ENCODE measurements around the gene STIMATE.

Gene STIMATE

DNA sequence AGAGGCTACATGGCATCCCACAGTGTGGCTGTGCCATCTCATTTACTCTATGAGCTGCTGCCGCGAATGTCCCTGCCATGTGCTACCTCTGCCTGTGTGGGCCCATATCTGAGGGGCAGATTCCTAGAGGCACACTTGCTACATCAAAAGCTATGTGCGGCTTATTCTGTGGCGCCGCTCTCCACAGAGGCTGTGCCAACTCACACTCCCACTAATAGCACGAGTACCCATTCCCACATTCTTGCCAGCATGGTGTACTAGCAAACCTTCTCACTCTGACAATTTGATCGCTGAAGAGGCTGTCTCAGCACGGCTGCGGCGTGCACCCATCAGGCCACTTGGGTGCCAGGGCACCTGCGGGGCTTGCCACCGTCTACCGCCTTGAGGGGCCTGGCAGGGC, 31.4 kb downstream of the STIMATE start:
- no peak for DNase-seq (ENCODE audit: low read depth)
- Histone ChIP-seq H3K4me1 (ENCODE audit: control insufficient read depth, insufficient read depth, low read length) (no peaks in the 10 kb centered on the region), H3K4me3 (ENCODE audit: low read length) (no peak overlapping the region), H3K9me3 (ENCODE audit: control insufficient read depth, low read length) (no peaks in the 10 kb centered on the region), H3K9ac (ENCODE audit: low read length) (no peak overlapping the region), H3K27me3 (replicated peaks; ENCODE audit: control insufficient read depth, insufficient read depth, low read length) (no peaks in the 10 kb centered on the region), H3K36me3 (ENCODE audit: control insufficient read depth, insufficient read depth, low read length, severe bottlenecking) (no peaks in the 10 kb centered on the region)

DNA sequence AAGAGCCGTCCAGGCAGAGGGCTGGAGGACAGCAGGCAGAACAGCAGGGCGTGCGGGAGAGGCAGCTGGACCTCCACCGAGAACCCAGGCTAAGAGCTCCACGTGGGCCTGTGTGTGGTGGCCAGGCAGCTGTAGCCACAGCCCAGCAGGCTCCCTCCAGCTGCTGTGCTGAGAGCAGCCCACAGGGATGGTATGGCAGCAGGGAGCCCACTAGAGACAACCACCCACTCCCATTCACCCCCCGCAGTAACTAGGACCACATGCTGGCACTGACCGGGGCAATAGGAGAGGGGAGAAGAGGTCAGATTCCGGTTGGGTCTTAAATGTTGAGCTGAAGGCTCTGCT, 37.0 kb downstream of the STIMATE start:
- H3K9ac ChIP-seq (ENCODE audit: low read length): no peak overlapping the region
- H3K4me1 ChIP-seq (ENCODE audit: control insufficient read depth, insufficient read depth, low read length): no peaks in the 10 kb centered on the region
- no peak overlapping the region for H3K4me3 ChIP-seq (ENCODE audit: low read length)
- no peaks in the 10 kb centered on the region for H3K9me3 ChIP-seq (ENCODE audit: control insufficient read depth, low read length)
- DNase-seq (ENCODE audit: low read depth): no peak
- peaks cover 2% of the 10 kb centered on the region for H3K36me3 ChIP-seq (ENCODE audit: control insufficient read depth, insufficient read depth, low read length, severe bottlenecking)
- H3K27me3 ChIP-seq (replicated peaks; ENCODE audit: control insufficient read depth, insufficient read depth, low read length): no peaks in the 10 kb centered on the region

DNA sequence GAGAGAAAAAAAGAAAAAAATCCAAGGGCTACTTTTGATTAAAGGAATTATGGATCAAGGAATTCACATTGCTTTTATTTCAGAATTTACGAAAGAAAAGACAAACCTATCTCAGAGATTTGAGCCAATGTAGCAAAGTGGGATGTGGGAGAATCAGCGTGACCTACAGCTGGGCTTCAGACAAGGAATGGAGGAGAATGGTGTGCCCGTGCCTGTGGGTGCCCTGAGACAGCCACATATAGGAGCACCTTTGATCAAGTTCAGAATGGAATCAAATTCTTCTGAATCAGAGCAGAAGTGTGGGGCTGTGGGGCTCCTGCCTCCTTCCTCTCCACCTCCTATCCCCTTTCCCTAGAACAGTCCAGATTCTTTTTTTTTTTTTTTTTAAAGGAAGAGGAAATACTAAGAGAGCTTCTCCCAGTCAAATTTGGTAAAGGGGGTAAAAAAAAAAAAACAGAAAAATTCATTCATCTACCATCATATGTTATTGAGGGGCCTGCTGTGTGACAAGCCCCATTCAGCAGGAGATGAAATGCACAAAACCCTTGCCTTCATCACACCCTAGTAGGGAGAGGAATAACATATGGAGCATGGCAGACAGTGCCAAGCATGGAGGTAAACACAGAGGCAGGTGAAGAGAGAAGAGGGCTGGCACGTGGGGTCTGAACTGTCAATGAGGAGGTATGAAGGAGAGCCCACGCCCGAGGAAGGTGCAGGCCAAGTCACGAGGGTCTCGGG, 37.5 kb downstream of the STIMATE start:
- H3K36me3 ChIP-seq (ENCODE audit: control insufficient read depth, insufficient read depth, low read length, severe bottlenecking): peaks cover 2% of the 10 kb centered on the region
- DNase-seq (ENCODE audit: low read depth): no peak
- no peak overlapping the region for H3K4me3 ChIP-seq (ENCODE audit: low read length)
- H3K4me1 ChIP-seq (ENCODE audit: control insufficient read depth, insufficient read depth, low read length): no peaks in the 10 kb centered on the region
- H3K9ac ChIP-seq (ENCODE audit: low read length): no peak overlapping the region
- no peaks in the 10 kb centered on the region for H3K9me3 ChIP-seq (ENCODE audit: control insufficient read depth, low read length)
- H3K27me3 ChIP-seq (replicated peaks; ENCODE audit: control insufficient read depth, insufficient read depth, low read length): no peaks in the 10 kb centered on the region

DNA sequence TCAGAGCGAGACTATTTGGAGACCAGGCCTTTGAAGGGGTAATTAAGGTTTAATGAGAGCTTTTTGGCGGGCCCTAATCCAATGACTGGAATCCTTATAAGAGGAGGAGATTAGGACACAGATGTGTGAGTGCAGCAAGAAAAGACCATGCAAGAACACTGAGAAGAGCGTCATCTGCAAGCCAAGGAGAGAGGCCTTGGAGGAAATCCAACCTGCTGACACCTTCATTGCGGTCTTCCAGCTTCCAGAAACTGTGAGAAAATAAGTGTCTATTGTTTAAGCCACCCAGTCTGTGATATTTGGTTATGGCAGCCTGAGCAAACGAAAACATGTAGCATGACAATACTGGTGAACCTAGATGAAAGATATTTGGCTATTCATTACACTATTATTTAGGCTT, 39.5 kb downstream of the STIMATE start:
- Histone ChIP-seq H3K4me1 (ENCODE audit: control insufficient read depth, insufficient read depth, low read length) (no peaks in the 10 kb centered on the region), H3K4me3 (ENCODE audit: low read length) (no peak overlapping the region), H3K36me3 (ENCODE audit: control insufficient read depth, insufficient read depth, low read length, severe bottlenecking) (peaks cover 7% of the 10 kb centered on the region), H3K27me3 (replicated peaks; ENCODE audit: control insufficient read depth, insufficient read depth, low read length) (no peaks in the 10 kb centered on the region), H3K9me3 (ENCODE audit: control insufficient read depth, low read length) (no peaks in the 10 kb centered on the region), H3K9ac (ENCODE audit: low read length) (no peak overlapping the region)
- no peak for DNase-seq (ENCODE audit: low read depth)

DNA sequence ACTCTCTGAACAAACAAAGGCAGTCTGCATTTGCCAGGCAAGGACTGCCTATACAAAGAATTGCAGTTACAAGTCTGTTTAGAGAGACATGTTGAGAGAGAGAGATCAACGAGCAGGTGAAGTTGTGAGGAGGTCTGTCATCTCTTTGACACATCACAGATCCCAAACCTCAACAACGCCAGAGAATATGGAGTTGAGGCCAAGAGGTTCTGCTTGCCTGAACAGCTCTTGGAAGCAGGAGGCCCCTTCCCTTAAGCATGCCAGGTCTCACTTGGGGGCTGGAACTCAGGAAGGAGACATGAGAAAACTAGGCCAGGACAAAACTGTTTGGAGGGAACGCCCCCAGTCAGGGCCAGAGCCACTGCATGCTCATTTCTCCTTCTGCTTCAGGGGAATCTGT, 40.2 kb downstream of the STIMATE start:
- Histone ChIP-seq H3K9ac (ENCODE audit: low read length) (no peak overlapping the region), H3K27me3 (replicated peaks; ENCODE audit: control insufficient read depth, insufficient read depth, low read length) (no peaks in the 10 kb centered on the region), H3K9me3 (ENCODE audit: control insufficient read depth, low read length) (no peaks in the 10 kb centered on the region), H3K4me3 (ENCODE audit: low read length) (no peak overlapping the region), H3K4me1 (ENCODE audit: control insufficient read depth, insufficient read depth, low read length) (no peaks in the 10 kb centered on the region), H3K36me3 (ENCODE audit: control insufficient read depth, insufficient read depth, low read length, severe bottlenecking) (peaks cover 13% of the 10 kb centered on the region)
- no peak for DNase-seq (ENCODE audit: low read depth)

DNA sequence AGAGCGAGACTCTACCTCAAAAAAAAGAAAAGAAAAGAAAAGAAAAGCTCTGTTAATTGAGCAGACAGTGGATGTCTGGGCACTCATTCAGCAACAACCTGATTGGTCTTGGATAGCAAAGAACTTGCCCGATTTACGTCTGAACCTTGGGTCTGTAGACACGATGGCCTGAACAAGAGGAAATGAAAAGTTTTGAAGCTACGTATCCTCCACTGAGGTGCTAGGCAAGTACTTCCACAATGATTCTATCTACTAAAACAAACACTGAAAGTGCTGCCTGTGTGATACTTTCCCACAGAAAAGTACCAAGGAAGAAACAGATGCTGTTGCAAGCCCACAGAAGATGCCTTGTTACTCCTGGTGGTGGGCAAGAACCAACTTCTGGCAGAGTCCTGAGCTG, 40.7 kb downstream of the STIMATE start:
- no peaks in the 10 kb centered on the region for H3K4me1 ChIP-seq (ENCODE audit: control insufficient read depth, insufficient read depth, low read length)
- no peak overlapping the region for H3K4me3 ChIP-seq (ENCODE audit: low read length)
- H3K36me3 ChIP-seq (ENCODE audit: control insufficient read depth, insufficient read depth, low read length, severe bottlenecking): peaks cover 18% of the 10 kb centered on the region
- no peak for DNase-seq (ENCODE audit: low read depth)
- H3K9ac ChIP-seq (ENCODE audit: low read length): no peak overlapping the region
- no peaks in the 10 kb centered on the region for H3K27me3 ChIP-seq (replicated peaks; ENCODE audit: control insufficient read depth, insufficient read depth, low read length)
- no peaks in the 10 kb centered on the region for H3K9me3 ChIP-seq (ENCODE audit: control insufficient read depth, low read length)

DNA sequence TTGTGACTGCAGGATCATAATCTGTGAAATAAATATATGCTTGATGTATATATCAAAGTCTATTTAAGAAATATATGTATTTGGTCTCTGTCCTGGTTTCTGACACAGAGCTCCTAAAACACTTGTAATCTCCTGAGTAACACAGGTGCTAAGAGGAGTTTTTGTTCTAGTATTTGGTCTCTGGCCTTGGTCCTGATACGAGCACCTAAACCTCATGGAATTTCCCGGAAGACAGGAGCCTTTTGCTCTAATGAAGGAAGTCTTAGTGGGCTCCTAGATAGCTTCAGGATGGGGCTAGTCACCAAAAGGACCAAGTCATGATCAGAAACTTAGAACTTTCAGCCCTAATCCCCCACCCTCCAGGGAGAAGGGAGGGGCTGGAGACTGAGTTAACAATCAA, 43.3 kb downstream of the STIMATE start:
- H3K4me3 ChIP-seq (ENCODE audit: low read length): no peak overlapping the region
- no peak for DNase-seq (ENCODE audit: low read depth)

DNA sequence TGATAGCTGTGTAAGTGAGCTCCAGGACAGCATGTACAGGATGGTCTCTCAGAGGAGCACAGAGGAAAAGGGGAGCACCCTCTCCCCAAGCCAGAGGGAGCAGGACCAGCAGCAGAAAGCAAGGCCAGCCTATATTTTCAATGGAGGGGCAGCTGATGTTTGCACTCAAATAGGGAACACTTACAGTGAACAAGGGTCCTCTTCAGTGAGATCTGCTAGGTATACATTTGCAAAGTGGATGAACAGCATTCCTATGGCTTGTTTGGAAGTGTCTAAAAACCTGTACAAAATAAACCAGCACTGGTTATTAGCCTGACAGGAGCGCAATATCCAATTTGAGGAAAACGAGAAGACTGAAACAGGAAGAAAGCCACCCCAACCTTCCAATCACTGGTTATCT, 44.9 kb downstream of the STIMATE start:
- H3K9ac ChIP-seq (ENCODE audit: low read length): no peak overlapping the region
- H3K36me3 ChIP-seq (ENCODE audit: control insufficient read depth, insufficient read depth, low read length, severe bottlenecking): peaks cover 40% of the 10 kb centered on the region
- H3K9me3 ChIP-seq (ENCODE audit: control insufficient read depth, low read length): no peaks in the 10 kb centered on the region

More for the DNA sequence above, 43.3 kb downstream of the STIMATE start:
- no peak overlapping the region for H3K9ac ChIP-seq (ENCODE audit: low read length)
- peaks cover 2% of the 10 kb centered on the region for H3K4me1 ChIP-seq (ENCODE audit: control insufficient read depth, insufficient read depth, low read length)
- peaks cover 27% of the 10 kb centered on the region for H3K36me3 ChIP-seq (ENCODE audit: control insufficient read depth, insufficient read depth, low read length, severe bottlenecking)
- H3K27me3 ChIP-seq (replicated peaks; ENCODE audit: control insufficient read depth, insufficient read depth, low read length): no peaks in the 10 kb centered on the region
- no peaks in the 10 kb centered on the region for H3K9me3 ChIP-seq (ENCODE audit: control insufficient read depth, low read length)

DNA sequence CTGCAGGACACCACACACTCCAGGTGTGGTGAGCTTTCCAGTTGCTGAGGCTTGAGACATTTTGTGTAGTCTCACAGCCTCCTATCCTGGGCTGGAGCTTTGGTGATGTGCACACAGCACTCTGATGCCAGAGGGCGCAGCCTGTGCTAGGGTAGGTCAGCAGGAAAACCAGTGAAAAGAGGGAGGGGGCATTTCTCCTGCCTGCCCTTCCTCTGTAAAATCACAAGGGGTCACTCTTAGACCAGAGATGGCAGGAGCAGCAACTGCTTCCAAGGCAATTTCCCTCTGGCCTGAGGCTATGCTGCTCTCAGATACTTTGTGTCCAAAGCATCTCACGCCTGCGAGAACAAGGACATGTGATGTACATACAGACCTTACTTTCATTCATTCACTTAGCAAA, 46.0 kb downstream of the STIMATE start:
- Histone ChIP-seq H3K4me3 (ENCODE audit: low read length) (no peak overlapping the region), H3K9ac (ENCODE audit: low read length) (no peak overlapping the region)
- DNase-seq (ENCODE audit: low read depth): peak; percentile 61

More for the DNA sequence above, 44.9 kb downstream of the STIMATE start:
- Histone ChIP-seq H3K4me3 (ENCODE audit: low read length) (no peak overlapping the region), H3K4me1 (ENCODE audit: control insufficient read depth, insufficient read depth, low read length) (peaks cover 9% of the 10 kb centered on the region), H3K27me3 (replicated peaks; ENCODE audit: control insufficient read depth, insufficient read depth, low read length) (no peaks in the 10 kb centered on the region)
- DNase-seq (ENCODE audit: low read depth): no peak

DNA sequence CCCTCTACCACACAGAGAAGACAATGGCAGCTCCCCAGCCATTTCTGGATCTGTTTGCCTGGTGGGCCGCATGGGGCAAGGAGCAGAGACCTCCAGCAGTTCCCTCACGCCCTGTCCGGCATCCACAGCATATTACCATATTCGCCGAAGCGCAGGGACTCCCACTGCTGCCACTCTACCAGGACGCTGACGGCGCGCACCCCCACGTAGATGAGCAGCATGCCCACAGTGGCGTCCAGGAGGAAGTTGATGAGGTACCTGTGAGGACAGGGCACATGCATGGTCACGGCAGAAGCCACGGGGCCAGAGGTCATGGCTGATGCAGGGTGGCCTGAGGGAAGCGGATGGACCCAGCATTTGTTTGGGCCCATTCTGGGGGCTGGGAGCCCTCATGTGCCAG, 47.7 kb downstream of the STIMATE start:
- no peaks in the 10 kb centered on the region for H3K9me3 ChIP-seq (ENCODE audit: control insufficient read depth, low read length)
- no peaks in the 10 kb centered on the region for H3K27me3 ChIP-seq (replicated peaks; ENCODE audit: control insufficient read depth, insufficient read depth, low read length)

More for the DNA sequence above, 46.0 kb downstream of the STIMATE start:
- Histone ChIP-seq H3K9me3 (ENCODE audit: control insufficient read depth, low read length) (no peaks in the 10 kb centered on the region), H3K27me3 (replicated peaks; ENCODE audit: control insufficient read depth, insufficient read depth, low read length) (no peaks in the 10 kb centered on the region), H3K4me1 (ENCODE audit: control insufficient read depth, insufficient read depth, low read length) (peaks cover 9% of the 10 kb centered on the region), H3K36me3 (ENCODE audit: control insufficient read depth, insufficient read depth, low read length, severe bottlenecking) (peaks cover 45% of the 10 kb centered on the region)

DNA sequence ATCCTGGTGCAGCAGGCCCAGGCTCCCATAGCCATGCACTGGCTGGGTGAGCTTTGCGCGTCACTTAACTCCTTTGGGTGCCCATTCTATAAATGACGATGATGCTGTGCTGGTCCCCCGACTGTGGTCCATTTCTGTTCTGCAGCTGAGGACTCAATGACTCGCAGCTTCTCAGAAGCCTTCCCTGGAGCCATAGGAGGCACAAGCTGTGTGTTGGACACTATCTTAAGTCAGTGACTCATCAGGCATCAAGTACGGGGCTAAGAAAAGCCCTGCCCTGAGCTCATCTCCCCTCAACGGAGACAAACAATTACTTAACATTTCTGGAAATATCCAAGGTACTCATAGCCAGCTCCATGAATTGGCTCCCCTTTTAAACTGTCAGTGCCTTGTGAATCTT, 48.7 kb downstream of the STIMATE start:
- Histone ChIP-seq H3K36me3 (ENCODE audit: control insufficient read depth, insufficient read depth, low read length, severe bottlenecking) (peaks cover 45% of the 10 kb centered on the region), H3K9ac (ENCODE audit: low read length) (no peak overlapping the region), H3K27me3 (replicated peaks; ENCODE audit: control insufficient read depth, insufficient read depth, low read length) (no peaks in the 10 kb centered on the region), H3K9me3 (ENCODE audit: control insufficient read depth, low read length) (no peaks in the 10 kb centered on the region), H3K4me1 (ENCODE audit: control insufficient read depth, insufficient read depth, low read length) (peaks cover 25% of the 10 kb centered on the region), H3K4me3 (ENCODE audit: low read length) (no peak overlapping the region)
- peak; percentile 41 for DNase-seq (ENCODE audit: low read depth)

More for the DNA sequence above, 47.7 kb downstream of the STIMATE start:
- peaks cover 19% of the 10 kb centered on the region for H3K4me1 ChIP-seq (ENCODE audit: control insufficient read depth, insufficient read depth, low read length)
- no peak overlapping the region for H3K4me3 ChIP-seq (ENCODE audit: low read length)
- H3K36me3 ChIP-seq (ENCODE audit: control insufficient read depth, insufficient read depth, low read length, severe bottlenecking): peaks cover 45% of the 10 kb centered on the region
- no peak overlapping the region for H3K9ac ChIP-seq (ENCODE audit: low read length)
- no peak for DNase-seq (ENCODE audit: low read depth)

DNA sequence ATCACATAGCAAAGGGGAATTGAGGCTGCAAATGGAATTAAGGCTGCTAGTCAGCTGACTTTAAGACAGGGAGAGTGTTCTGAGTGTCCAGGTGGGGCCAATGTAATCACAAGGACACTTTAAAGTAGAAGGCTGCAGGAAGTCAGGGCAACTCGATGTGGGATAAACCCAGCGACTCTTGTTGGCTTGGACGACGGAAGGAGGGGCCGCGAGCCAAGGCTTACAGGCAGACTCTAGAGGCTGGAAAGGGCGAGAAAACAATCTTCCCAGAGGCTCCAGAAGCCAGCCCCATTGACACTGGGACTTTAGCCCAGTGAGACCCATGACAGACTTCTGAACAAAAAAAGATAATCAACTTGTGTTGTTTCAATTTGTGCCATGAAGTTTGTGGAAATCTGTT, 49.6 kb downstream of the STIMATE start:
- no peak overlapping the region for H3K4me3 ChIP-seq (ENCODE audit: low read length)
- no peaks in the 10 kb centered on the region for H3K9me3 ChIP-seq (ENCODE audit: control insufficient read depth, low read length)
- no peak for DNase-seq (ENCODE audit: low read depth)
- peaks cover 32% of the 10 kb centered on the region for H3K4me1 ChIP-seq (ENCODE audit: control insufficient read depth, insufficient read depth, low read length)
- peaks cover 39% of the 10 kb centered on the region for H3K36me3 ChIP-seq (ENCODE audit: control insufficient read depth, insufficient read depth, low read length, severe bottlenecking)
- no peaks in the 10 kb centered on the region for H3K27me3 ChIP-seq (replicated peaks; ENCODE audit: control insufficient read depth, insufficient read depth, low read length)
- H3K9ac ChIP-seq (ENCODE audit: low read length): no peak overlapping the region
